GM12875 (cell line): ENCODE results near the gene ARHGAP11A.
A peak's percentile ranks its signal among the peaks of the same experiment; 100 is the strongest.

Source experiments
- H3K4me3 ChIP-seq: one replicate; pipeline ENCODE4 v1.5.1; 2011; ENCODE audit warnings: low read depth, low read length, control low read depth
- CTCF ChIP-seq: IDR thresholded peaks from 2 replicates; pipeline ENCODE4 v1.5.1; 2011; ENCODE audit warnings: low read depth, mild to moderate bottlenecking, control low read depth, inconsistent platforms, low read length, moderate library complexity, borderline replicate concordance; ENCODE audit not compliant: insufficient read depth

The ARHGAP11A gene

GRCh38 chr15:32652178-32652577 lies 36.9 kb downstream of the ARHGAP11A start:
- no peak overlapping the region for H3K4me3 ChIP-seq
- TF ChIP-seq CTCF: no peak

- no peak for TF ChIP-seq CTCF
- no peak overlapping the region for H3K4me3 ChIP-seq
Measured at GRCh38 chr15:32656091-32656490, 40.8 kb downstream of the ARHGAP11A start.

GRCh38 chr15:32656496-32656895 lies 41.2 kb downstream of the ARHGAP11A start:
- no peak overlapping the region for H3K4me3 ChIP-seq
- TF ChIP-seq CTCF: no peak

- no peak overlapping the region for H3K4me3 ChIP-seq
- TF ChIP-seq CTCF: peak; percentile 15; the same call in 1 of the 2 replicates
Measured at GRCh38 chr15:32657198-32657883, 42.0 kb downstream of the ARHGAP11A start.

- TF ChIP-seq CTCF: no peak
- no peak overlapping the region for H3K4me3 ChIP-seq
Measured at GRCh38 chr15:32657941-32658340, 42.6 kb downstream of the ARHGAP11A start.

GRCh38 chr15:32659340-32660155 lies 44.2 kb downstream of the ARHGAP11A start:
- no peak for TF ChIP-seq CTCF
- no peak overlapping the region for H3K4me3 ChIP-seq

- no peak for TF ChIP-seq CTCF
- H3K4me3 ChIP-seq: no peak overlapping the region
Measured at GRCh38 chr15:32663671-32664070, 48.4 kb downstream of the ARHGAP11A start.
